ENCODE results near the gene DIPK2B.

Gene DIPK2B

GRCh38 chrX:45200741-45201234, at the start of gene DIPK2B:
Gene DIPK2B, minus strand, starts transcription at chrX:45200876. Its CDS starts 50 bp downstream, at chrX:45200826.
- no peak for DNase-seq (ENCODE audit: extremely low read depth in 1 of 2, low read depth in 1 of 2)

- no peak for DNase-seq (ENCODE audit: extremely low read depth in 1 of 2, low read depth in 1 of 2)
Measured at GRCh38 chrX:45240301-45240700, 39.6 kb upstream of the DIPK2B start.

- no peak for DNase-seq (ENCODE audit: extremely low read depth in 1 of 2, low read depth in 1 of 2)
Measured at GRCh38 chrX:45238489-45238888, 37.8 kb upstream of the DIPK2B start.

- DNase-seq (ENCODE audit: extremely low read depth in 1 of 2, low read depth in 1 of 2) = no peak
Measured at GRCh38 chrX:45233531-45233930, 32.9 kb upstream of the DIPK2B start.

- no peak for DNase-seq (ENCODE audit: extremely low read depth in 1 of 2, low read depth in 1 of 2)
Measured at GRCh38 chrX:45232139-45232538, 31.5 kb upstream of the DIPK2B start.

GRCh38 chrX:45230410-45230809, 29.7 kb upstream of the DIPK2B start:
- DNase-seq (ENCODE audit: extremely low read depth in 1 of 2, low read depth in 1 of 2) = no peak

- no peak for DNase-seq (ENCODE audit: extremely low read depth in 1 of 2, low read depth in 1 of 2)
Measured at GRCh38 chrX:45229348-45229747, 28.7 kb upstream of the DIPK2B start.

- DNase-seq (ENCODE audit: extremely low read depth in 1 of 2, low read depth in 1 of 2) = no peak
Measured at GRCh38 chrX:45228126-45228525, 27.4 kb upstream of the DIPK2B start.

- DNase-seq (ENCODE audit: extremely low read depth in 1 of 2, low read depth in 1 of 2) = no peak
Measured at GRCh38 chrX:45208121-45208856, 7.6 kb upstream of the DIPK2B start.

- no peak for DNase-seq (ENCODE audit: extremely low read depth in 1 of 2, low read depth in 1 of 2)
Measured at GRCh38 chrX:45202171-45202570, 1.5 kb upstream of the DIPK2B start.

GRCh38 chrX:45198706-45199105, 2.0 kb downstream of the DIPK2B start:
- no peak for DNase-seq (ENCODE audit: extremely low read depth in 1 of 2, low read depth in 1 of 2)

- no peak for DNase-seq (ENCODE audit: extremely low read depth in 1 of 2, low read depth in 1 of 2)
Measured at GRCh38 chrX:45198301-45198700, 2.4 kb downstream of the DIPK2B start.

GRCh38 chrX:45196701-45197100, 4.0 kb downstream of the DIPK2B start:
- DNase-seq (ENCODE audit: extremely low read depth in 1 of 2, low read depth in 1 of 2) = no peak

- no peak for DNase-seq (ENCODE audit: extremely low read depth in 1 of 2, low read depth in 1 of 2)
Measured at GRCh38 chrX:45191820-45192409, 8.8 kb downstream of the DIPK2B start.

GRCh38 chrX:45191383-45191782, 9.3 kb downstream of the DIPK2B start:
- no peak for DNase-seq (ENCODE audit: extremely low read depth in 1 of 2, low read depth in 1 of 2)

GRCh38 chrX:45187731-45188130, 12.9 kb downstream of the DIPK2B start:
- DNase-seq (ENCODE audit: extremely low read depth in 1 of 2, low read depth in 1 of 2) = no peak

GRCh38 chrX:45186643-45187026, 14.0 kb downstream of the DIPK2B start:
- no peak for DNase-seq (ENCODE audit: extremely low read depth in 1 of 2, low read depth in 1 of 2)

- DNase-seq (ENCODE audit: extremely low read depth in 1 of 2, low read depth in 1 of 2) = no peak
Measured at GRCh38 chrX:45184211-45184610, 16.5 kb downstream of the DIPK2B start.

- DNase-seq (ENCODE audit: extremely low read depth in 1 of 2, low read depth in 1 of 2) = no peak
Measured at GRCh38 chrX:45172890-45173289, 27.8 kb downstream of the DIPK2B start.

GRCh38 chrX:45166781-45167180, 33.9 kb downstream of the DIPK2B start:
- DNase-seq (ENCODE audit: extremely low read depth in 1 of 2, low read depth in 1 of 2) = no peak

- DNase-seq (ENCODE audit: extremely low read depth in 1 of 2, low read depth in 1 of 2) = no peak
Measured at GRCh38 chrX:45165726-45166125, 35.0 kb downstream of the DIPK2B start.

- DNase-seq (ENCODE audit: extremely low read depth in 1 of 2, low read depth in 1 of 2) = no peak
Measured at GRCh38 chrX:45164995-45165394, 35.7 kb downstream of the DIPK2B start.

All from stimulated activated CD8-positive, alpha-beta memory T cell treated with anti-CD3 and anti-CD28 coated beads, Interleukin-7, amount 100 ng/mL, for 48 hours (primary cell).